HG03097 (cell line): ENCODE results near the gene LSG1.

Experiments used
- ATAC-seq: cut with Tn5 transposase; IDR thresholded peaks from one replicate; pipeline ENCODE4 v1.9.1; 2021; ENCODE audit not compliant: unreplicated experiment, low FRiP score

The LSG1 gene

DNA sequence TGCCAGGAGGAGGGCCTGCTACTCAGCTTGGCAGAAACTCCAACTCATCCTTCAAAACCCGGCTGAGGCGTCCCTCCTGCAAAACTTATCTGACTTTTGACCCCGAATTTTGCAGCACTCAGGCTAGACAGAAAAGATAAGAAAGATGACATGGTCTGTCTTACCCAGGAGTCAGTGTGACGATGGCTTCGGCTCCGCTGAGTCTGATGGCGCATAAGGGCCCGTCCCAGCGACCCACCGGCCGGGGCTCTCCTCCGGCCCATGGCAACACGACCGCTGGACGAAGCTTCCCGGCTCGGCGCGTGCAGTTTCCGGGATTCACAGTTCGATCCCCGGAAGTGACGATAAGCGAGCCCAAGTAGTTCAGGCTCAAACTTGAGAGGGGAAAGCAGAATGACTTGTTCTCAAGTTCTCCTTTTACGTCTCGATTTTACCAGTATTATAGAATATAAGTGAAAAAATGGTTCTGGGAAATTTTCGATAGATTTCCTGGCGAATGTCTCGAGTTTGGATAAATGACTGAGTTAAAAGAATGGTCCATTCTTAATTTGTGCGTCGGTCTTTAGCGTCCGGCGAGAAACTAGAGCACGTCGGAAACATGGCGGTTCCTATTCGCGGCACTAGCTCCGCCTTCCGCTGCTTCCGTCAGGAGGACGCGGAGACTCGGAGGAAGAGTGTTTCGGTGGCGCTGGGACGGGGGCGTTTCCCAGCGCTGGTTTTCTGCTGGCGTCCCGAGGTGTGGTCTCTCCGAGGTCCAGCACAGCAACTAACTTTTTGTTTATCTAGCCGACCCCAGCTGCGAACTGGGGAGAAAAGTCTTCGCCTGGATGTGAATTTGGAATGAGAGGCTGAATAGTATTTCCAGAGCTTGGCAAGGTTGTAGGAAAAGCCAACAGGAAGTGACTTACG lies at the start of gene LSG1:
TSS of gene LSG1 (minus strand) at position 292 of the 909 bp plus-strand sequence. CDS start at position 263, 29 bp downstream.
- peak; percentile 86 for ATAC-seq

DNA sequence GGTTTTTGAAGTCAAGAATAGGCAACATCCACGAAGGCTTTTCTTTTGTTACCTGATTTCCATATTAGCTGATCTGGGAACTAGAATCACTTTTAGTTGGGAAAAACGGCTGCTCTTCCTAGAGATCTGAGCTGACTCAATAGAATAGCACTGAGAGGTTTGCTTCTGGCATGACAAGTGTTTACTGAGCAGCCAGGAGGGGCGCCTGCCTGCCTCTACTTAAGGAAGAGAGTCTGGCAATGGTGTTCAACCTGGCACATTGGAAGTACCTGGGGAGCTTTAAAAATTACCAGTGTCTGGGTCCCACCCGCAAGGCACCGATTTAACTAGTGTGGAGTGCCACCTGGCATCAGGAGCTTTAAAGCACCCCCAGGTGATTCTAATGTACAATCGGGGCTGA lies 48.1 kb upstream of the LSG1 start:
- ATAC-seq, result no peak

DNA sequence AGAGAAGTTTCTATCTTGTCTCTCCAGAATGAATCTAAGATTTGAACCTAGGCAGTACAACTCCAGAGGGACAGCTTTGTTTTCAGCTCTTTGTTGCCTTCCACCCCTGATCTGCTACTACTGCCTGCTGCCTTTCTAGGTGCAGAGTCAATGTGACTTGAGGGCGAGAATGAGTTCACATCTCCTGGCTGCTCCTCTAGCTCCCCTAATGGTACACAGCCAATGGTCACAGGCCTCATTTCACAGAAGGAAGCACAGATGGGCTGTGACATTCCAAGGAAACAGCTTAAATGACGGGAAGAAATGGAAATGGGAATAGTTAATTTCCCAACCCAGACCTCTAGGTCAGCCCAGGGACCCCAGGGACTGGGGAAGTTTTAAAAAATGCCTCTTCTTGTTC lies 46.1 kb upstream of the LSG1 start:
- ATAC-seq, result no peak

DNA sequence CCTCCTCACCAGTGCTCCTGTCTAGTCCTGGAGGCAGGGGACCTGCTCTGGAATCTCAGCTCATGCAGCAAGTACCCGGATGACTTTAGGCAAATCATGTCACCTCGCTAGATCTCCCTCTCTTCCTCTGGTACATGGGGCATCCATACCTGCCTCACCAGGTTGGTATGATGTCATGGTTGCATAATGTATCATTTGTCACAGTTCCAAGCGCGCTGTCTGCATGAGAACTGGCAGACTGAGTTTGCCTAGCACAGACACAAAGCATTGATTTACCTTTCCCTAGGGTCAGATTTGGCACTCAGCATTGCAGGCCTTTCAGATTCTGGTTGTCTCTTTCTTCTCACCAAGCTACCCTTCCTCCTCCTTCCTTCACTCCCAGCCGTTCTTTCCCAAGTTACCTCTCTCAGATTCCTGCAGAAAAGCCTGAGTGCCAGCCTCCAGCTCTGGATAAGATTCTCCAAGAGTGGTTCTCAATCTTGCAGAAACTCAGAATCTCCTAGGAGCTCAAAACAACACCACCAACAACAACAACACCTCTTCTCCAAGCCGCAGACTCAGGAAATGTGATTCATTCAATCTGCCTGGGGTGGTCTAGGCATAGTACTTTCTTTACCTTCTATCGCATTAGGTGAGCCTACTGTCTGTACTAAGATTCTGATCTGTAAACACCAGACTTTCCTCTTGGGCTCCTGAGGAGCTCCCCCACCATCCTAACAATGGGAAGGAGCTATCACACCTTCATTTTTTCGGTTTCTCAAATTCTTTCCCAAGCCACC lies 43.2 kb upstream of the LSG1 start:
- no peak for ATAC-seq

DNA sequence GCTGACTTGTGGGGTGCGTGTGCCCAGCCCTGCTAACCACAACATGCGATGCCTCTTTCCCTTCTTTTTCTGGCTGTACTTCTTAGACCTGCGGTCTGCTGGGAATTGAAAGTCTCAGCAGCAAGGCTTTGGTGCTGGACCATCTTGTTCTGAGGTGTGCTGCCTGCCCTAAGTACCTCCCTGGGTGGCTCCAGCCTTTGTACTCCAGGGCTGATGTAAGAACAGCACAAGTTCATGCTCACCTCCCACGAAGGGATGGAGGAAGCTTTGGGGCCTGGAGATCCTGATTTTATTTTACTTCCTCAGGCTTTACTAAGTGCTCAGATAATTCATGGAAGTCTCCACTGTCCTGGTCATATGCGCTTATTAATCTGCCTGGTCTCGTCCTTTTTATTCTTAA lies 42.6 kb upstream of the LSG1 start:
- no peak for ATAC-seq

DNA sequence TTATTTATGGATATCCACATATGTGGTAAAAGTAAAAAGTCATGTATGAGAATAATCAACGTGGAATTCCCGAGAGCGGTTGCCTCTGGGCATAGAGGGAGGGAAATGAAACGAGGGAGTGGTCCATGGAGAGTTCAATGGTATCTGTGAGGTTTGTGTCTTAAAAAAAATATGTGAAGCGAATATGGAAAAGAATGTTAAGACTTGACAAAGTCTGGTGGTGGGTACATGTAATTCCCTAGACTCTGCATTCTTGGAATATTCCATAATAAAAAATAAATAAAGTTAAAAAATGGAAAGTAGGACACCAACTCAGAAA lies 42.1 kb upstream of the LSG1 start:
- no peak for ATAC-seq

DNA sequence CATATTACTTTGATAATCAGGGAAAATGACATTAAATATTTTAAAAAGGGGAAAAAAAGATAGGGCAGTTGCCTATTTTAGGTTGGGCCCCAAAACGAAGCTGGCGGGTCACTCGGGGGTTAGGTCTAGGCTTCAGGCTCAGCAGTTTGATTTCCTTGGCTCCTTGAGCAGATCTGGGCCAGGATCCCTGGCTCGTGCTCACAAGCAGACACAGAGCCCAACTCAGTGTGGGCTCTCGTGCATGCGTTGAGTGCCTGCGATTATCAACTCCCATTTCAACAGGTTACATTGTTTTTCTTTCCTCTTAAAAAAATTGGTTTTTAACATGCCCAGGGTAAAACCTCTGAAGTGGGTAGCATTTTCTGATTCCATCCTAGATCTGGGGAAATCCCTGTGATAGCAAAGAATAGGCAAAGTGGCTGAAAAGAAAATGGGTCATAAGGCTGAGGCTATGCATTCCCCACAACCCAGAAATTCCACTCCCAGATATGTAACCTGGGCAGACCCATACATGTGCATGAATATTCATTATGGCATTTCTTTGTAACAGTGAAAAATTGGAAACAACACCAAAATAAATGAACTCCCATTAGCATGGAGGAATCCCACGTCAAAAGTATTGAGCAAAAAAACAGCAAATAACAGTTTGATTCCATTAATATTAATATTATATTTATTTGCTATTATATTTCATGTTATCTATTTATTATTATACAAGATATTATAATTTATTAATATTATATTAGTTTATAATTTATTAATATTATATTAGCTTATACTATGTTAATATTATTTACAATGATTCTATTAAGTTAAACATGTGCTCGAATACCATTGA lies 41.5 kb upstream of the LSG1 start:
- no peak for ATAC-seq

DNA sequence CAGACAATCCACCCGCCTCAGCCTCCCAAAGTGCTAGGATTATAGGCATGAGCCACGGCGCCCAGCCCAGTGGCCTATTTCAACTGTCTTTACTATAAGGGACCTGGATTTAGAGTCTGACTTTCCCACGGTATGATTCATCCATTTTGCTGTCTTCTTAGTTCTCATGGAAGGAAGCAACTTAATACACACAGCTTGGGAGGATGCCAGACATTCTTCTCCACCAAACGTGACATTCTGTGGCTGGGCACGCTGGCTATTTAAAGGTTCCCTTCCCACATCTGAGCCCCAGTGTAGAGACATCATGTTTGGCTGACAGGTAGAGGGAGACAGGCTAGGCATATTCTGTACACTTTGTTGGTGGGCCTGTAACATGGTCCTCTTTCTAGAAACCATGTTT lies 39.9 kb upstream of the LSG1 start:
- no peak for ATAC-seq

DNA sequence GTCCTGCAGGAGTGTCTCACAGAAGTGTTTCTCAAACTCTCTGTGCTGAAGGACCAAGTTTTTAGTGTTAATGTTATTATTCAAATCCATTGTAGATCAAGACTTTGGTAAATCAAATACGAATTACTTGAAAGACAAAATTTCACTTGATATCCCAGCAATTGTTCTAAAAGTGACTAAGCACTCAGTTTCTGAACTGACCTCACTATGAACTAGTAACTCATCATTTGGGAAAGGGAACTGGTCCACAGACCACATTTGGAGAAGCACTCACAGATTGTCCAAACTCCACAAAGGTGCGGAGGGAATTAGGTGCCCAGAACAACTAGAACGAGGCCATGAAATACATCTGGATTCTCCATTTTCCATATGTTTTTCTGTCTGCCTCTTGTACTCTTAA lies 39.3 kb upstream of the LSG1 start:
- no peak for ATAC-seq

DNA sequence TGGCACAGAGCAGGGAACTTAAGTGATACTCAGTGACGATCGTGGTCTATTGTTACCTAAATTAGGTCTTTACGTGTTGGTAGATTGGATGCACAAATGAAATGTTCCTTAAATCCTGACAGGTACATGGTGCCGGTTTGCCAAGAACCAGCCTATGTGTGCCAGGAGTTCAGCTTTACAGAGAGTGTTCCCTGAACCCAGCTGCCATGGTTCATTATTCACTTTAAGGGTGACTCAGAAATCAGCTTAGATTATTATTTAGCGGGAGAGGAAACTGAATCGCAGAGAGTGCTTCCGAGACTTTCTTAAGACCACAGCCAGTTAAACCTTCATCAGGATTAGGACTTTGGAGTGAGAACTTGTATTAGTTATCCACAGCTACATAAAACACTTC lies 35.2 kb upstream of the LSG1 start:
- no peak for ATAC-seq

DNA sequence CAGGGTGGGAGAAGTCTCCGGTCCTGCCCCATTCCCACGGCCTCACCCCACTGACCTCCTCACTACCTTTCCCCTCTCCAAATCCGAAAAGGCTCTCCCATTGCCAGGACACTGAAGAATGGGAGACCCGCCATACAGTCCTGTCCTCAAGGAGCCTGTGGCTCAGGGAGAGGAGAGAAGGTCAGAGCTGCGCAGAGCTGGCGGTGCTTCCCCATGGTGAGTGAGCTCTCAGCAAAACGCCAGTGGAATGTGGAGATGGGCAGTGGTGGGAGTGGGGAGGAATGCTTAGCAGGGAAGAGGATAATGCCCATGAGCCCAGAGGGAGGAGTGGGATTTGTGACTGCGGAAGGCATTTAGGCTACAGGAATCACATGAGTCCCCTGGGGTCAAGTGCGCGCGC lies 33.8 kb upstream of the LSG1 start:
- no peak for ATAC-seq

DNA sequence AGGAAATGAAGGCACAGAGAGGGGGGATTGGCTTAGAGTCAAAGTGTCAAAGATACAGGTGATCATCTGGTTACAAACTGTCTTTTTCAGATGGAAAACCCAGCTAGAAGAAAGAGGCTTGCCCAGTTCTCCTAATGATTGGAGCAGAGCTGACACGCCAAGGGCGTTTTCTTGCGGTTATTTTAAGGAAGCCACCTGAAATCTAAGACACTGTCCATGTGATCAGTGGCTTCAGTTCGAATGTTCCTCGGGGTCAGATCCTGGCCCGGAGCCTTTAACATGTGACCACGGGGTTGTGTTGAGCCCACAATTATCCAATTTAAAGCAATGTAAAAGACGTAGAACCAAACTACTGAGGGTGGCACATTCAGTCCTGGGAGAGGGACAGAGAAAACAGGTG lies 33.2 kb upstream of the LSG1 start:
- no peak for ATAC-seq

DNA sequence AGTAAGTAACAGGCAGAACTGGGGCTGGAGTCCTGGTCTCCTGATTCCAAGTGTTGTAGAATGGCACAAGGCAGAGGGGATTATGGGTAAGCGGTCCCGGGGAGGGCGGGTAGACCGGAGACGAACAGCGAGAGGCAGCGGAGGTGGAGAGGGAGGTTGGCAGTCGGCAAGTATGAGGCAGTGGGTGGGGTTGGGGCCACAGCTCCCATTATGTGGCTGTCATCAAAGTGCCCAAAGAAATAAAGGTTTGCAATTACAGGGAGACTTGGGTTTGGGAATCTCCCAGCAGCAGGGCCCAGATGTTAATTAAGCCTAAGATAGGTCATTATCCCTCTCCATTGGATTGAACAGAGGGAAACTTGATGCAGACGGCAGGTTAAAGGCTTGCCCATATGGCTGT lies 30.6 kb upstream of the LSG1 start:
- ATAC-seq, result no peak

DNA sequence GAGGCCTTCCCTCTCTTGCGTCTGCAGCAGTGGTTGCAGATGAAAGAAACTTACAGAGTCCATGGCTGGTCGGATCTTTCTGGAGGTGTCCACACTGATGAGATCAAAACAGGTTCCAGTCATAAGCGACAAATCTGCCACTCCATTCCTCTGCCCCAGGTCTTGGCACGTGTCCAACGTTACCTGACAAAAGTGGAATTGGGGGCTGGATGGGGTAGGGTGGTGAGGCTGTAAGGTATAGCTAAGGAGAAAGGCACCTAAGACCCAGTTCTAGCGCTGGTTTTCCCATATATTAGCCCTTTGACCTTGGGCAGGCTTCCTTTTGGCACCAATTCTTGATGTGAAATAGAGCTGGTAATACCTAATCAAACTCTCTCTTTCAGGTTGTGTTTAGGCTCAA lies 24.7 kb upstream of the LSG1 start:
- ATAC-seq, result no peak

DNA sequence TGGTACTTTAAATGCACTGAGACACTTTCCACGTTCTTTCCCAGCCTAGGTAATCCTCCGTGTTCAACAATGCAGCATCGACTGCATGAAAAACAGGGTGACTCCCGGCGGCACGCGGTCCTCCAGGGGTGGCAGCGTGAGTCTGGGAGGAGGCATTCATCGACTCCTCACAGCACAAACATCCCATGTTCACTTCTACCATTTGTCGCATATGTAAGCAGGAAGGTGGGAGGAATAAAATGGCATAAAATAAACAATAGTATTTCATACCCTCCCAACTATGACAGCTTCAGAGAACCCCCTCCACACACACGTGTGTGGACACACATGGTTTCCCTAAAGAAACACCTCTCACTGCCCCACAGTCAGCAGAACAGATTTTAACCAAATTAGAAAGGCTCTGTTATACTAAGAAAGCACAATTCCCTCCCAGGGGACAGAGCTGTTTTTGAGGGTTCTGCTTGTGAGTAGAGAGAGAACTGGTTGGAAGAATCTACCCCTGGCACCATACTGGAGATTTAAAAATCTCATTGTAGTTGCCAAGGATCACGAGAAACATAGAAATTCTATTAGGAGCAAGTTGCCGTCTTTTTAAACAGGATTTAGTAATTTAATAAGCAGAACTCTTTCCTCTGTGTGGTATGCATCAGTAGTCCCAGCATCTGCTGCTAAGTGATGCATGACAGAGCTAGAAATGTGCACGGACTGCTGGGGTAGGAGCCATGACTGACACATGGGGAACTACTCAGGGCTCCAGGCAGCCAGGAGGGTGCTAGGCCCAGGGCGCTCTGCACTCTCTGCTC lies 19.7 kb upstream of the LSG1 start:
- ATAC-seq, result peak; percentile 54

DNA sequence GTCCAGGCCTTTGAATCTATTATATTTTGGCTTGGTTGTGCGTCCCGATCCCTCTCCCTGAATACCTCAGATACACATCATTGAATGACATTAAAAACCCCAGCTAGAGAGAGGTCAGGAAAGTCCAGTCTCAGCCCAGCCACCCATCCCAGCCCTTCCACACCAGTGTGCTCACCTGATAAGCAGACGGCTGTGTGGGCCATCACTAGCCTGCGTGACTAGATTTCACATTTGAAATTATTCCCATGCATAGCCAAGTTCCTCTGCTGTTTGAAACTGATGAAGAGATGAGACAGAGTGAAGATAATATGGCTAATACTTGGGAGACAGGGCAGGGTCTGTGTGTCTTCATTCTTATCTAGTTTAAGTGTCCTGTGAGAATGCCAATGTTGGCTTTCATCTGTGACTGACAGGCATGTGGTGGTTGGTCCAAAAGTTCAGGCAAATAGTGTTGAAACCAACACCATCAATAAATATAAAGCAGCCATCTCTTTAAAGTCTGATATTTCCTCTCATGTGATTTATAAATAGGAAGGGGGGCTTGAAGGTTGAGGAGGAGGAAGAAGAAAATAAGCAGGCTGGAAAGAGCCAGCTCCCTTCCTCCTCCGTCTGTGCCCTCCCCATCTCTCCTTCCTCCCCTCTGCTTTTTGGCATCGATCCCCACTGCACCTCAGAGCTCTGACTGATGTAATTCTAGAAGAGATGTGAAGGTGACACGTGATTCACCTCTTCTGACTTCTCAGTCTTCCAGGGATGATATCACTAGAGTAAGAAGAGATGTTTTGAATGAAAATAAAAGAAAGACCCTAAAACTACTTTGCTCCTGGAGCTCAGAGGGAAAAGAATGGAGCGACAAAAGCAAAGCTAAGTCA lies 18.7 kb upstream of the LSG1 start:
- no peak for ATAC-seq

DNA sequence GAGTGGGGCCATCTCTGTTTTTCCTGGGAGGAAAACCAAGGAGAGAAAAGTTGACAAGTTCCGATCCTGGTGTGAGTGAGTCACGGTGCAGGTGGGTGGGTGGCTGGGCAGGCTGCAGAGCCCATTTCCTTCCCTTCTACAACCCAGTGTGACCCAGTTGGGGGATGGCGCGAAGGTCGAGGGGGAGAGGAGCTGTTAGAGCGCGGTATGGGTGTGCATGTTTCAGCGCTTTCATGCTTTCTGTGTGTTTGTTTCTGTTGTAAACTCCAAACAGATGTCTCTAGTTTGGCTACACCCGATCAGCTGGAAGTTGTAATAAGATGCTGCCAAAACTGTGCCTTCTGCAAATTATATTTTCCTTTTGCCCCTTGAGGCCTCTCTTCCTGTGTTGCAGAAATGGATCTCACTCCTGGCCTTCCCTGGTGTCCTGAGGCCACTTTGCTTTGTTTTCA lies 17.5 kb upstream of the LSG1 start:
- no peak for ATAC-seq

DNA sequence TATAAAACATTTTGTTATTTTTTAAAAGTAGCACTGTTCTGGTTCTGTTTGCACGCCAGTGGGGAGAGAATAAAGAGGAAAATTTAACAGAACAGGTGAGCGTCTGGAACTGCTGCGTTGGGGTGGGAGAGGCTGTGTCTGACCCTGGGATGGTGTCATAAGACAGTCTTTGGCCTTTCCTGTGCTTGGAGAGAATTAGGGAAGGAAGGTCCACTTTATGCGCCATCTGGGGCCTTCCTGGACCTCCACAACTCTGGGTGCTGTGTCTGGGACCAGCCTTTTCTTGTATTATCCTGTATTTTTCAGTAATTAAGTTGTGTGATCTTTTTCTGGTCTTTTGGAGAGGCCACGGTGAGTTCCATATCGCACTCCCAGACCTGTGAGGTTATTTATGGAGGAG lies 17.0 kb upstream of the LSG1 start:
- ATAC-seq, result no peak

DNA sequence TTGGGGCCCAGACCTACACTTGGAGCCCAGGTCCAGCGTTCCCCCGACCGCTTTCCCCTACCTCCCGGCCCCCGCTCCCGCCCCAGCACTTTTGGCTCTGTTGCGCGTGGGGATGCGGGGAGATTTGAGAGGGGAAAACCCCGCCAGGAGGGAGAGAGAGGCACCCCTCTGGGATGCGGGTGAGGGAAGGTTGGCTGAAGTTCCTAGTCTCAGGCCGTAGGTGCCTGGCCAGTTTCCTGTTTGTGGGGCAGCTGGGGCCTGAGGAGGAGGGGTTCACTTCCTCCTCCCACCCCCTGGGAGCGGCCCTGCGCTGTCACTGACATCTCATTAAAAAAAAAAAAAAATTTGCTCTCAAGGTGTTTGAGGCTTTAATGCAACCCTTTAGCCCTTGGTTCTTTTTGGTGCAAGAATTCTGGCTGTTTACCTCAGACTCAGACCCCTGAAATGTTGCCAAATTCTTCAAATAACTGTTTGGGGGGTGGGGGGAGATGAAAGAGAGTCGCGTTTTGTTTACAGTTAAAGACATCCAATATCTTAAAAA lies 16.3 kb upstream of the LSG1 start:
- no peak for ATAC-seq
